ENCODE results near the gene NT5DC1.

NT5DC1 gene

DNA sequence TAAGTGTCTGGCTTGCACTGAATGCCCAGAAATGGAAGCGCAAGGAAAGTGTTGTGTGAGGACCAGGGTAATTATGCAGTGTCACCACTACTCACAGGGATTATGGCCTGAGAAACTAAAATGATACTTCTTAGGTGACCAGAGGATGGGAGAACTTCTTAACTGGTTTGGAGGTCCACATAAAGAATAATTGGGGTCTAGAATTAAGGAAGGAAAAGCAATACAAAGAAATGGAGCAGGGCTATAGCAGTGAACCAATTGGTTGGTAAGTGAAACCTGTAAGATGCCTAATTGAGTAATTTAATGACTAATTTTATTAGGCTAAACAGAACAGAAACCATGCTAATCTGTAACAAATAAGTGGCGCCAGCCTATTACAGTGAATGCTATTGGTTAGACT is 147.9 kb downstream of the NT5DC1 start:
- DNase-seq: no peak

DNA sequence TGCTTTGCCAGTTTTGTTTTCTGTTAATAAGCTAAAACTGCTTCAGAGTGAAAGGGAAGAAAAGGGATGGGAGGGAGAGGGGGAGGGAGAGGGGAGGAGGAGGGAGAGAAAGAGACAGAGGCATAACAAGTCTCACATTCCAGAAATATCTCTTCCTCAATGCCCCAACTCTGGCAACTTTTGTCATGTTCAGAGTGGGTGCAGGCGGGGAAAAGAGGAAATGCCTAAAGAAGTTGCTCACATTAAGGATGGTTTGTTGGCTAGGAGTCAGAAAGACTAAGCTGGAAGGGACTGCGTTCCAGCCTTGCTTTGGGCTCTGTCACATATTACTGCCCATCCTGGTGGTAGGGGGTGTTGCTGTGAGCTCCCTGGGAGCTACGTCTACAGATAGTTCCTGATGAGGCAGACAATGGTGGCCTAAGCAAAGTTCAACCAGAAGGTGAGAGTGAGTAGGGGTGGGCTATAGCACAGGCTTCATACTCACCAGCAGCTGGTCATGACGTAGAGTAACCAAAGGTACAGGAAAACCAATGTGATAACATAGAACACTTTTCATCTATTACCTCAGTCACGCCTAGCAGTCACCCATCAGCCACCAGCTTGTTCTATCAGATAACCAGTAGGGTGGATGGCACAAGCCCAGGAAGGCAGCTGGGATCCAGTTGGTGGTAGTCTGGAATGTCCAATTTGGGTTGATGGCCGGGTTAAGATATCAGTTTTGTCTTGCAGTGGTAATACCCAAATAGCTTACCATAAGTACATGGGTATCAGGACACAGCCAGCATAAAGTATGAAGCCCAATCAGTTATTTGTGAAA is 151.1 kb downstream of the NT5DC1 start:
- peak; percentile 24 to 46 (median 44) for DNase-seq

DNA sequence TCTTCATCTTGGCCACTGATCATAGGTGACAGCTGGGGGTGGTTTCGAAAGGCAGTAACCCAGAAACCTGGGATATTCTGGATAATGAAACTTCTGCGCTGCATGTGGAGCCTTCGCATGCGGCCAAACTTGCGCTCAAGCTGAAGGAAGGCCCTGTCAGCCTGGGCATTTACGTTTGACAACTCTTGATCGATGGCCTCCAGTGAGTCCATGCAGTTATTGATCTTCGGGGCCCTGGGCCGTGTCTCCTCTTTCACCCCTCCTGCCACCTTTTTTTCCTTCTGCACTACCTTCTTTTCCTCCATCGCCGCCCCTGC is 152.5 kb downstream of the NT5DC1 start:
- no peak for DNase-seq

DNA sequence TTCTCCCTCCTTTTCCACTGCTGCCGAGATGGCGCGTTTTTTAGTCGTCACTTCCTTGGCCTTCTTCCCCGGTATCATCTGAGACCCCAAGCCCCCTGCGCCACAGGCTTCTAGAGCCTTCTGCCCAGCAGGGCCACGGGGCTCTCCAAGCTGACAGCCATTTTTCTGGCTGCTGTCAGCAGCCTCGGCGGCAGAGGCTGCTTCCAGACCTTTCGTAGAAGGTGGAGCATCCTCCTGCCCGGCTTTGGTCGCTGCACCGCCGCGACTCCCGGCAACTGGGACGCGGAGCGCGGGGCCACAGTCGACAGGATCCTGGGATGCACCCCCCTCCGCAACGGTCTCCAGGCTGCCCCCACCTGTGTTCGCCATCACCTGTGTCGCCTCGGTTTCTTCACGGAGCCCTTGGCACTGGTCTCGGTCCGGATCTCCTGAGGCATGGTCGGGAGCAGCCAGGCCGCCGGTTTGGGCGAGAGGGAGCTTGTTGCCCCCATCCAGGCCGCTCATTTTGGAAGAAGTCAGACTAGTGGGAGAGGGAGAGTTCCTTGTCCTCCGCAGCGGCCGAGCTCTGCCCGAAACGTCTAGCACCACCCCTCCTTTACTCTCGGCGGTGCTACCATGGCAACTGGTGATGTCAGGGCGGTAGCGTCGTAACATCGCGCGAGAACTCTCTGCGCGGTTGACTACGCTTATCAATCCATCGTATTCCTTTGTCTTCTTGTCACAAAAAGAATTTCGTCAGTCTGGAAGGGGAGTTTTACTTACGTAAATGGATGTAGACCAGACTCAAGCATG is 153.0 kb downstream of the NT5DC1 start, which contains the start of gene TSPYL4:
TSS of gene TSPYL4 (minus strand) at position 571 of the 792 bp plus-strand sequence. CDS start at position 504, 67 bp downstream.
- peak; percentile 95 to 98 (median 97) for DNase-seq

DNA sequence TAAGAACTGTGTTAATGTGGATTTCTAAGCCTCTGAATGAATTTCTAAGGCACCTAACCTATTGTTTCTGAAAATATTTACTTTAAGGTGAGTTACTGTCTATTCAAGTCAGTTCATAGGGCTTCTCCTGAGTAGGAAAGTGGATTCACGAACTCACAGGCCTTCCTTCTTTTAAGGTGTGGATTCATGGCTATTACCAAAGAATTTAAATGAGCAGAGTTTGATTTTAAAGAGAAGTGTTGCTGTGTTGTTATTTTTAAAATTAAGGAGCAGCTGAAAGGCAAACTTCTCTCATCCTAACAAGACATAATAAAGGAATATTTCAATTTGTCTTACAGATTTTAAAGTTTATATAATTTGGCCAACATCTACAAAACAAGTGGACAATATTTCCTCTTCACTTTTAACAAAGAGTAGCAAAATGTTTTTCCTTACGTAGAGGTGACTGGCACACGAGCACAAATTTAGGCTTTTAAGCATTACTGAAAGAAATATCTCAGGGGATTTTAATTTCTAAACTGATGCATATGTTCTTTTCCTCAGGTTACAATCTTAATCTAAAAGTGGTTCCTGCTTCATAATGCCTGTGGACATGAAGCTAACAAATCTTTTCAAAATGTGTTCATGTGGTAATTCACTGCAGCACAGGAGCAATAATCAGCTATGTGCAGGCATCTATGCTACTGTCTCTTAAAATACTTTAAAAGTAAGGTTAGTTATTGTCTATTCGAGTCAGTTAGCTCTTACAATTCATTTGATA is 153.8 kb downstream of the NT5DC1 start:
- DNase-seq: no peak

DNA sequence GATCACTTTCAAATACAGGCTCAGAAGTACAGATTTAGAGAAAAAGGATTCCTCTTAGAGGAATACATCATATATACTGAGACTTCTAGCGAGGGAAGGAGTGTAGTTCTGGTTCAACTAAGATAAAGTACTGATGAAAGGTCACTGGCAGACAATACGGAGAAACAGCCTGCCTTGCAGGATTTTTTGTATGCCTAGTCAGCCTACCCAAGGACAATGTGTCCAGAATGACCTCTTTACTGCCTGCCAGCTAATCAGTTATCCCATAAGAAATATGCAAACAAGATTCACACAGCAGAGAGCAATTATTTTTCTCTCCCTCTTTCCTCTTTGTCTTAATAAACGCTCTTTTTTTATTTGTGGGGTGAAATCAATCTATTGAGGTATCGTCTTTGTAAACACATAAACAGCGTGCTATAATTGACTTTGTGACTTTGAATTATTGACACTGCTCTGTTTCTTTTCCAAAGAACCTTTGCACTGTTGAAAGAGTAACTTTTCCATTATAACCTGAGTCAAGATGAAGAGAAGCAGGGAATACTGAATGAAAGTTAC is 154.7 kb downstream of the NT5DC1 start:
- DNase-seq: no peak

DNA sequence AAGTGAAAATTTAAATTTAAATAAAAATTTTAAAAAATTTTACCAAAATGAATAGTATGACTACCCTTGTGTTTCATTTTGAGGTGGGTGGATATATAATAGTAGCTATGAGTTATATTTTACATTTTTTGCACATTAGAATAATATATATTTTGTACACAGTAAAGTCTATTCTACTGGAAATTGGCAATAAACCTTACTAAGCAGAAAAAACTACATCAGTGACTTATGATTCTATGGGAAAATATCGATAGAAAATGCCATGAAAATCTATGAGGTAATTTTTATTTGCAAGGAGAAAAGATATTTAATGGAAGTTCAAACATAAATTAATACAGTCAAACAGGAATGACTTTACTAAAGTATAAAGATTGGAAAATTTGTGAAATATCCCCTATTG is 156.0 kb downstream of the NT5DC1 start:
- DNase-seq: no peak

DNA sequence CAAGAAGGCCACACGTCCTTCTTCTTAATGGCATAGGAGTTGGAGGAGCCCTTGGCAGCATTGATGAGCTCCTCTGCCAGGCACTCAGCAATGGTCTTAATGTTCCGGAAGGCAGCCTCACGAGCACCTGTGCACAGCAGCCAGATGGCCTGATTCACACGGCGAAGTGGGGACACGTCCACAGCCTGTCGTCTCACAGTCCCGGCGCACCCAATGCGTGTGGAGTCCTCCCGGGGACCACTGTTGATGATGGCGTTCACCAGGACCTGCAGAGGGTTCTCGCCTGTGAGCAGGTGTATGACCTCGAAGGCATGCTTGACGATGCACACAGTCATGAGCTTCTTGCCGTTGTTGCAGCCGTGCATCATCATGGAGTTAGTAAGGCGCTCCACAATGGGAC is 157.9 kb downstream of the NT5DC1 start:
- no peak for DNase-seq

DNA sequence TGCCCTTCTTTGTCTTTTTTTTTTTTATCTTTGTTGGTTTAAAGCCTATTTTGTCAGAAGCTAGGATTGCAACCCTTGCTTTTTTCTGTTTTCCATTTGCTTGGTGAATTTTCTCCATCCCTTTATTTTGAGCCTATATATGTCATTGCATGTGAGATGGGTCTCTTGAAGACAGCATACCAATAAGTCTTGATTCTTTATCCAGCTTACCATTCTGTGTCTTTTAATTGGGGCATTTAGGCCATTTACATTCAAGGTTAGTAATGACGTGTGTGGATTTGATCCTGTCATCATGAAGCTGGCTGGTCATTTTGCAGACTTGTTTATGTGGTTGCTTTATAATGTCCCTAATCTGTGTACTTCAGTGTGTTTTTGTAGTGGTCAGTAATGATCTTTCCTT is 162.7 kb downstream of the NT5DC1 start:
- no peak for DNase-seq

DNA sequence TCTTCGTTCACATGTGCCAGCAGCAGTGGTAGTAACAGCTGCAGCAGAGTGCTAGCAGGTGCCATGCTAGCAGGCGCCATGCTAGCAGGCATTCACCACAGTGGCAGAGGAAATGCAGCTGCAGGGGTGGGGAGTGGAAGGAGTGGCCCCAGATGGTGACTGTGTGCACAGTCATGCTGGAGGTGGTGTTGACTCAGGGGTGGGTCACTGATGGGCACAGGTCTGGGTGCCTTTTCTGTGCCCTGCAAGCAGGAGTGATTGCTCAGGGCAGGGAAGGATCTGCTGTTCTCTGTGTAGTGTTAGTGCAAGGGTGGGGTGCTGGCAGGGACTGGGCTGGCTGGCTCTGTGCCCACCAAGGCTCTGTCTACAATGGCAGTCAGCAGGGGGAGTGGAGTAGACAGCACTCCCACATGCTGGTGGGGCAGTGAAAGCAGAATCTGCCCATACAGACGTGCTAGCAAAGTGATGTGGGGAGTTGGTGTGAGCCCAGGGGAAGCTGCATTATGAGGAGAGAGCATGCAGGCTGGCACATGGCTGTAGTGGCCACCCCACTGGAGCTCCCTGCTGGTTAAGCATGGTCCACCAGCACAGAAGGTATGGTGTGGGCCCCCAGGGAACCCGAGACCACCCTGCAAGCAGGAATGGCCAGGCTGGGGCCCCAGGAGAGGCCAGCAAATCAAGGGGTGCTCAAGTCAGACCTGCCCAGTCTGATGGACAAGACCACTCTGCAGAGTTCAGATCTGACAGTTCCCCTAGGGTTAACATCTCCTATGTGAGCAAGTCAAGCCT is 164.6 kb downstream of the NT5DC1 start:
- no peak for DNase-seq

DNA sequence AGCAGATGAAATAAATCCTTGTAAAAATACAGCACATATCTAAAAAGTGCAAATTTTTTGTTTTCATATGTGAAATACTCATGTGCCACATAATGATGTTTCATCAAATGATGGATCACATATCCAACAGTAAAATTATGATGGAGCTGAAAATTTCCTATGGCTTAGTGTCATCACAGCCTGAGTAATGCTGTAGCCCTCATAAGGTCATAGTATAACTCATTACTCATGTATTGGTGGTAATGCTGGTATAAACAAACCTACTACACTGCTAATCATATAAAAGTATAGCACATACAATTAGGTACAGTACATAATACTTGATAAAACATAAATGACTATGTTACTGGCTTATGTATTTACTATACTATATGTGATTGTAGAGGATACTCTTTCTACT is 166.2 kb downstream of the NT5DC1 start:
- peak in 1 of 3 donors; percentile 36 for DNase-seq

DNA sequence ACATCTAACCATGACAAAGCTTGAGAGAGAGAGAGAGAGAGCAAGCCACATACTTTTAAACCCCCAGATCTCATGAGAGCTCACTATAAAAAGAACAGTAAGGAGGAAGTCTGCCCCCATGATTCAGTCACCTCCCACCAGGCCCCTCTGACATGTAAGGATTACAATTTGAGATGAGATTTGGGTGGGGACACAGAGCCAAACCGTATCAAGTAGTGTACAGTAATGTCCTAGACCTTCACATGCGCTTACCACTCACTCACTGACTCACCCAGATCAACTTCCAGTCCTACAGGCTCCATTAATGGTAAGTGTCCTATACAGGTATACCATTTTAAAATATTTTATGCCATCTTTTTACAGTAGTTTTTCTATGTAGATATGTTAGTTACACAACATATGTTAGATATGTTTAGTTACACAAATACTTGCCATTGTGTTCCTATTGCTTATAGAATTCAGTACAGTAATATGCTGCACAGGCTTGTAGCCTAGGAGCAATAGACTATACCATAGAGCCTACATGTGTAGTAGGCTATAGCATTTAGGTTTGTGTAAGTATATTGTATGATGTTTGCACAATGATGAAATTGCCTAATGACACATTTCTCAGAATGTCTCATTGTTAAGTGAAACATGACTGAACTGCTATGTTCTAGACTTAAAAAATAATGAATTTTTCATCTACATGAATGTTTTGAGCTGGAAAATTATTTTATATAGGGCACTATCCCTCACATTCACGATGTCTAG is 167.4 kb downstream of the NT5DC1 start:
- no peak for DNase-seq

DNA sequence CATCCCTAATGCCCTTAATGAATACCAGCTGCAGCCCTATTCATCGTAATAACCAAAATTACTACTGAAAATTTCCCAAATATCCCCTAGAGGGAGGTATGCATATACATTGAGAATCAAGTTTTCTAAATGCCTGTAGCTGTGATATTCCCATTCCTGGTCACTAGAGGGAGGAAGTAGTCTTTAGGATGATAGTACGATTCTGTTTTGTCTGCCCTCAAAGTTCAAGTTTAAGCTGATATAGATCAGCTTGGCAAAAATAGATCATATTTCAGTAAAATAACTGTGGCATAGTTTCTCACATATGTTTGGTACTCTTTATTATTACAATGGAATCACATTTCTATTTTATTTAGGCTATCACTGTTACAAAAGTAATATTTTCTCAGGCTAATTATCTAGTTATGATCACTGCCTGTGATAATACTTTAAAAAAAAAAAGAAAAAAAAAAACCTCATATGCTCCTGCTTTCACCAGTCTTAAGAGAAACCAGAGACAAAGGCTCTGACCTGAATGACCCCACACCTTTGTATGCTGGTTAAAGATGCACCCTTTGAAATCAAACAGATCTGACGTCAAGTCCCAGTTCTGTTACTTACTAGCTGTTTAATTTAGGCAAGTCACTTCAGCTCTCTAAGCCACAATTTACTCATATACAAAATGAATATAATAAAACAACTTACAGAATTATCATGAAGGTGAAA is 168.1 kb downstream of the NT5DC1 start:
- DNase-seq: peak; percentile 68 to 89 (median 87)

DNA sequence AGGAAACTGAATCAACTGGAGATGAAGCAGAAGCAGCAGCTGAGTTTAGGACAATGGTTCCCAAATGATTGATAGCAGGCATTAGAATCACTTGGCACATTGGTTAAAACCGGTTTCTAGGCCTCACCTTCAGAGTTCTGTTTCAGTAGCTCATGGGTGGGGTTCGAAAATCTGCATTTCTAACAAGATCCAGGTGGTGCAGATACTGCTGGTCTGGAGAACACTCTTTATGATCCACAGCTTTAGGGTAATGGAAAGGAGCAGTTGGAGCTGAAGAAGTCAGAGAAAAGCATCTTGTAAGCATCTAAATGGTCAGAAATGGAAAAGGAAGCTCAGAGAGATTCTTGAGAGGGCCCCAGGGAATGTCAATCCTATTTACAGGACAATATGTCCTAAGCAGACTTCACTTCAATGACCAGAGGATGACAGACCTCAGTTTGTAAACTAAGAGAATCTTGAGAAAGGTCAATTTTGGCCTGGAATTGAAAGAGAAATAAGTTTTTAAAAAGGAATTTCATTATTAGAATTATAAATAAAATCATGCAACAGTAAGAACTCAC is 170.6 kb downstream of the NT5DC1 start:
- no peak for DNase-seq

DNA sequence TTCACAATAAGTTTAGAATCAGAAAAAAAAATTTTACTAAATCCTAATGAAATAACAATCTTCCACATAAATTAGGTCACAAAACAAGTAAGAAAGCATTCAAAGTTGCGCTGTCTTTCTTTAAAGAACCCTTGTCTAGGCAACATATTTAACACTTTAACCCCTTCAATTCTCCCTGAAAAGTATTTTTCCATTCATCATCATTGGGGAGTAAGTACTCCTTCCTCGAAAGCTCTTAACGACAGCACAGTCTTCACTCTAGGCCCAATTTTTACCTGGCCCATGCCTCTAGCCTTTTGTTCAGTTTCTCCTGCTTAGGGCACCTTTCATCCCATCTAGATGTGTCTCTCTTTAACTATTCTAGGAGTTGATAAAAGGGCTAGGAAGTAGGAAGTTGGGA is 176.5 kb downstream of the NT5DC1 start:
- DNase-seq: no peak

DNA sequence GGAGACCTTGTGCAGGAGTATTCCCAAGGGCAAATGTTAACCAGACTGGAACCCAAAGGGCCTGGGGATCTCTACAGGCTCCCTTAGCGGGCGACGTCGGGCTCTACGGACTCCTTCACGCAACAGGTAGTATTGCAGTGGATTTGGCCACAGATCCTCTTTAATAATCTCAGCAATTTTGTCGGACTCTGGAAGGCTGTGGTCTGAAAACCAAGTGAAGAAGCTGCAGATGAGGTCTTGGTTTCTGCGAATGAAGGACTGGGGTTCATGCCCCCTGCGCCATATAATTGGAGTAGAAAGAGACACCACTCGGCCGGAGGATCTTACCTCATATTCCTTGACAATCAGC is 177.8 kb downstream of the NT5DC1 start:
- no peak for DNase-seq

DNA sequence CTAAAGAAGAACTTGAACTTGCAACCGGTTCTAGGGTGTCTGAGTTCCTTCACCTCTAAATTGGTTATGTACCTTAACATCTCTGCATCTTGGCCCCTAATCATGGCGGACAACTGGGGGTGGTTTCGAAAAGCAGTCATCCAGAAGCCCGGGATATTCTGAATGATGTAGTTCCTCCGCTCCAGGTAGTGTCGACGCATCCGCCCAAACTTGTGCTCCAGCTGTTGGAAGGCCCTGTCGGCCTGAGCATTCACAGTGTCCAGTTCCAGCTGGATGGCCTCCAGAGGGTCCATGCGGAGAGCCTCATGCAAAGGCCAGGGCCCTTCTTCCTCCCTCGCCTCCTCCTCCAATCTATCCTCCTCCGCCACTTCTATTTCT is 178.2 kb downstream of the NT5DC1 start:
- no peak for DNase-seq

DNA sequence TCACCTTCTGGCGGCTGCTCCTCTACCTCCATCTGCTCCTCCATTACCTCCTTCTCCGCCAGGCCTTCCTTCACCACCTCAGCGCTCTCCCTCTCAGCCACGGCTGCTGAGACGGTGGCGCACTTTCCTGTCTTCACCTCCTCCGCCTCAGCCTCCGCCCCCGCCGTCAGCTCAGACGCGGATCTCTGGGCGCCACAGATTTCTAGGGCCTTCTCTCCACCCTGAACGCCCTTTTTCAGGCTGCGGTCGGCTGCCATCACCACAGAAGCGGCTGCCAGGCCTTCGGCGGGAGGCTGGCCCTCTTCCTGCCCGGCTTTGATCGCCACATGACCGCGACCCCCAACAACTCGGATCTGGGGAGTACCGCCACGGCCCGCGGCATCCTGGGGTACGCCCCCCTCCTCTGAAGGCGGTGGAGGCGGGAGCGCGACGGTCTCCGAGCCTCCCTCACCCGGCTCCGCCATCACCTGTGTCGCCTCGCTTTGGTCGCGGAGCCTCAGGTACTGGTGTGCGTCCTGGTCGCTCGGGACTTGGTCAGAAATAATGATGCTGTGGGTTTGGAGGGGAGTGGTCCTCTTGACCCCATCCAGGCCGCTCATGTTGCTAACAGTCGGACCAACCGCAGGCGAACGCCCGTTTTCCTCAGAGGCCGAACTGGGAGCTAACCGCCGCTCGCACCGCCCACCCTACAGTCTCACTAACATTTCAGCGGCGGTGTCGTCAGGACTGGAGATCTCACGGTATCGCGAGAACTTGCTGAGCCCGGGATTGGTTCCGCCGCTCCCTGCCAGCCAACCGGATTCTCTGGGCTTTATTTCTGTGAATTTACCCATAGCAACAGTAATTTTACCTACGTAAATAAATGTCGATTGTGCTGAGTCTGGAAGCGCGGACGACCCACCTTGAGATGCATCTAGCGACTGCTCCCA is 178.8 kb downstream of the NT5DC1 start, which contains the start of gene TSPYL1:
TSS of gene TSPYL1 (minus strand) at position 699 of the 929 bp plus-strand sequence. CDS start at position 599, 100 bp downstream.
- peak; percentile 96 to 99 (median 98) for DNase-seq

Measured in suppressor macrophage treated with lipopolysaccharide for 1 hour (primary cell).